ENCODE data around the gene KRT6A. TPM values are rescaled to one million over a fixed set of nuclear protein-coding genes. Genes with fewer than 3 reads are reported as not detected.

The KRT6A gene
- total RNA-seq, 4 donors from 2014 or later, result 0.30 TPM; not detected in 3

- Histone ChIP-seq H3K4me1 (no peaks in the 10 kb centered on the region), H3K9me3 (no peaks in the 10 kb centered on the region), H3K27me3 (no peaks in the 10 kb centered on the region), H3K27ac (no peak within 1 kb of the TSS), H3K4me3 (no peak within 1 kb of the TSS), H3K36me3 (no peaks in the 10 kb centered on the region)
- TF ChIP-seq EP300 (IDR thresholded peaks at IDR 0.05) (no peak), CTCF (IDR thresholded peaks at IDR 0.05) (no peak)
- DNase-seq (ENCODE audit: low spot score in 2 of 2), result no peak
- whole genome bisulfite sequencing, 2 donors, result 84 to 87% methylated on average over 4 of the region's 4 CpGs
These were observed 19.3 kb downstream of the KRT6A start, which contains the start of gene KRT6C for GRCh38 chr12:52473768-52474167. KRT6C (minus strand) TSS chr12:52473805; CDS start chr12:52473737, 68 bp downstream.

- H3K4me3 ChIP-seq, result no peak overlapping the region
- WGBS, 2 donors, result 74 to 95% methylated on average over 4 of the region's 4 CpGs
- no peak for TF ChIP-seq POLR2A (IDR thresholded peaks at IDR 0.05)
- TF ChIP-seq CTCF (IDR thresholded peaks at IDR 0.05), result no peak
- no peak for TF ChIP-seq EP300 (IDR thresholded peaks at IDR 0.05)
- H3K27me3 ChIP-seq, result no peaks in the 10 kb centered on the region
- DNase-seq (ENCODE audit: low spot score in 2 of 2), result no peak
- no peaks in the 10 kb centered on the region for H3K9me3 ChIP-seq
- no peaks in the 10 kb centered on the region for H3K36me3 ChIP-seq
- no peaks in the 10 kb centered on the region for H3K4me1 ChIP-seq
- no peak overlapping the region for H3K27ac ChIP-seq
These were observed 23.2 kb downstream of the KRT6A start for GRCh38 chr12:52469853-52470252.

GRCh38 chr12:52464897-52465296 lies 28.2 kb downstream of the KRT6A start:
- DNase-seq (ENCODE audit: low spot score in 2 of 2), result no peak
- Histone ChIP-seq H3K4me1 (no peaks in the 10 kb centered on the region), H3K9me3 (no peaks in the 10 kb centered on the region), H3K4me3 (no peak overlapping the region), H3K27me3 (no peaks in the 10 kb centered on the region), H3K27ac (no peak overlapping the region), H3K36me3 (no peaks in the 10 kb centered on the region)
- TF ChIP-seq EP300 (IDR thresholded peaks at IDR 0.05), result no peak
- no peak for TF ChIP-seq POLR2A (IDR thresholded peaks at IDR 0.05)
- no peak for TF ChIP-seq CTCF (IDR thresholded peaks at IDR 0.05)
- WGBS, 2 donors, result 58 to 60% methylated on average over 2 of the region's 2 CpGs

- Histone ChIP-seq H3K9me3 (no peaks in the 10 kb centered on the region), H3K4me3 (no peak overlapping the region), H3K27me3 (no peaks in the 10 kb centered on the region), H3K4me1 (no peaks in the 10 kb centered on the region), H3K27ac (no peak overlapping the region), H3K36me3 (no peaks in the 10 kb centered on the region)
- 58 to 67% methylated on average over 5 of the region's 5 CpGs for WGBS, 2 donors
- DNase-seq (ENCODE audit: low spot score in 2 of 2), result no peak
- TF ChIP-seq EP300 (IDR thresholded peaks at IDR 0.05) (no peak), CTCF (IDR thresholded peaks at IDR 0.05) (no peak), POLR2A (IDR thresholded peaks at IDR 0.05) (no peak)
These were observed 31.4 kb downstream of the KRT6A start for GRCh38 chr12:52461693-52462092.

GRCh38 chr12:52458861-52459260 lies 34.2 kb downstream of the KRT6A start:
- no peak overlapping the region for H3K27ac ChIP-seq
- peaks cover 0 to 6% (median 0%) of the 10 kb centered on the region in 4 donors for H3K4me1 ChIP-seq
- TF ChIP-seq EP300 (IDR thresholded peaks at IDR 0.05), result no peak
- no peak for DNase-seq (ENCODE audit: low spot score in 2 of 2)
- H3K4me3 ChIP-seq, result no peak overlapping the region
- no peaks in the 10 kb centered on the region for H3K9me3 ChIP-seq
- 79 to 90% methylated on average over 5 of the region's 5 CpGs for WGBS, 2 donors
- no peaks in the 10 kb centered on the region for H3K36me3 ChIP-seq
- no peaks in the 10 kb centered on the region for H3K27me3 ChIP-seq

- 81 to 88% methylated on average over 1 of the region's 1 CpG for WGBS, 2 donors
These were observed 37.2 kb downstream of the KRT6A start for GRCh38 chr12:52455821-52456220.

More at GRCh38 chr12:52455821-52456220, 37.2 kb downstream of the KRT6A start:
- Histone ChIP-seq H3K4me3 (no peak overlapping the region), H3K36me3 (no peaks in the 10 kb centered on the region), H3K27me3 (no peaks in the 10 kb centered on the region), H3K27ac (no peak overlapping the region), H3K9me3 (no peaks in the 10 kb centered on the region), H3K4me1 (peaks cover 0 to 6% (median 0%) of the 10 kb centered on the region in 4 donors)
- TF ChIP-seq EP300 (IDR thresholded peaks at IDR 0.05) (no peak), POLR2A (IDR thresholded peaks at IDR 0.05) (no peak), CTCF (IDR thresholded peaks at IDR 0.05) (no peak)
- DNase-seq (ENCODE audit: low spot score in 2 of 2), result no peak
